Endodermal cell (in vitro differentiated cells): ENCODE measurements around the gene CEP112. TPM values are rescaled to one million over a fixed set of nuclear protein-coding genes. Genes with fewer than 3 reads are reported as not detected.

Source experiments
- DNase-seq: peaks from one replicate; pipeline ENCODE4 v3.0.0-alpha.2; 2017
- H3K27ac ChIP-seq: 2 replicates; pipeline ENCODE4 v1.5.1; 2013; ENCODE audit warnings: mild to moderate bottlenecking, low read depth, low read length, moderate library complexity
- H3K27me3 ChIP-seq: 2 replicates; pipeline ENCODE4 v1.6.1; 2013; ENCODE audit warnings: mild to moderate bottlenecking, low read length, moderate library complexity; ENCODE audit not compliant: insufficient read depth, control insufficient read depth, poor library complexity, severe bottlenecking
- H3K36me3 ChIP-seq: 2 replicates; pipeline ENCODE4 v1.7.0; 2013; ENCODE audit warnings: mild to moderate bottlenecking, low read length, moderate library complexity; ENCODE audit not compliant: control insufficient read depth, insufficient read depth
- H3K4me1 ChIP-seq: one replicate; pipeline ENCODE4 v1.7.0; 2013; ENCODE audit warnings: low read length; ENCODE audit not compliant: control insufficient read depth, insufficient read depth
- H3K4me3 ChIP-seq: 2 replicates; pipeline ENCODE4 v1.5.1; 2013; ENCODE audit warnings: mild to moderate bottlenecking, low read length, moderate library complexity
- H3K9ac ChIP-seq: 2 replicates; pipeline ENCODE4 v1.6.1; 2013; ENCODE audit warnings: mild to moderate bottlenecking, low read length, moderate library complexity; ENCODE audit not compliant: poor library complexity, severe bottlenecking; ENCODE audit errors: extremely low read depth
- H3K9me3 ChIP-seq: 2 replicates; pipeline ENCODE4 v1.6.1; 2013; ENCODE audit warnings: mild to moderate bottlenecking, low read length, moderate library complexity; ENCODE audit not compliant: control insufficient read depth
- H3K27ac Mint-ChIP-seq: 2 replicates; pipeline ENCODE4 v1.8.0; 2020; ENCODE audit warnings: mixed read lengths
- H3K27me3 Mint-ChIP-seq: 2 replicates; pipeline ENCODE4 v1.8.0; 2021; ENCODE audit warnings: mild to moderate bottlenecking, mixed read lengths; ENCODE audit not compliant: insufficient read depth
- H3K36me3 Mint-ChIP-seq: 2 replicates; pipeline ENCODE4 v1.8.0; 2020; ENCODE audit warnings: low read depth, mixed read lengths
- H3K4me1 Mint-ChIP-seq: 2 replicates; pipeline ENCODE4 v1.8.0; 2020; ENCODE audit warnings: mixed read lengths
- H3K4me3 Mint-ChIP-seq: 2 replicates; pipeline ENCODE4 v1.8.0; 2020; ENCODE audit warnings: mild to moderate bottlenecking, moderate library complexity, mixed read lengths
- H3K9me3 Mint-ChIP-seq: 2 replicates; pipeline ENCODE4 v1.8.0; 2020; ENCODE audit warnings: mild to moderate bottlenecking, mixed read lengths
- CTCF ChIP-seq: fragments of 200-600 bp; sonication (generic); conservative IDR thresholded peaks from 2 replicates; pipeline ENCODE4 v1.5.0; 2021; ENCODE audit warnings: antibody characterized with exemption, mild to moderate bottlenecking
- WGBS, 2 experiments: methylation state at CpG; one replicate each; pipeline versions ENCODE4 v1.1.5 to v1.1.7; 2013; ENCODE audit warnings: missing lambda C conversion rate in 2 of 2, mixed read lengths in 1 of 2; ENCODE audit not compliant: insufficient coverage in 1 of 2, insufficient read length in 1 of 2; 5-methylcytosine and 5-hydroxymethylcytosine counted together
- total RNA-seq, 2 donors: library from RNA; stranded (reverse); fragmentation: NEBNext Ultra II Directional in 1 of 2; extraction: Animal tissue kit (Norgen Biotek cat#: 25700) in 1 of 2; gene quantifications; 2 replicates in 1 of 2; 3 replicates in 1 of 2; pipeline ENCODE4 v1.2.1, GENCODE V29; 2021

CEP112 gene
- total RNA-seq, 2 donors from 2014 or later = 15.2 to 21.4 TPM

DNA sequence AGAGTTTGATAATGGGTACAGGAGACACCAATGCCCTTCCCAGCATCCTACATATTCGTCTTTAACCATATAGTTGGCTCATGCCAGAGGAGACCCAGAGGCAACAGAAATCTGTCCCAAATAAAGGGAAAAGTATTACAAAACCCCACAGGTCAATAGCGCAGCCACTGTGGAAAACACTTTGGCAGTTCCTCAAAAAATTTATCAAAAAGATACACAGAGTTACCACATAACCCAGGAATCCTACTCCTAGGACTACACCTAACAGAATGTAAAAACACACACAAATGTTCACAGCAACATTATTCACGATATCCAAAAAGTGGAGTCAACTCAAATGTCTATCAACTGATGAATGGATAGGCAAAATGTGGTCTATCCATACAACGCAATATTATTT, 135.8 kb downstream of the CEP112 start:
- Mint-ChIP-seq H3K4me3 (no peak overlapping the region), H3K36me3 (peaks cover 19% of the 10 kb centered on the region), H3K9me3 (no peaks in the 10 kb centered on the region), H3K4me1 (peaks cover 8% of the 10 kb centered on the region), H3K27me3 (no peaks in the 10 kb centered on the region), H3K27ac (no peak overlapping the region)
- TF ChIP-seq CTCF = no peak
- WGBS, 2 experiments = 90 to 94% methylated on average over 1 to 4 of the region's 4 CpGs
- Histone ChIP-seq H3K36me3 (peaks cover 12% of the 10 kb centered on the region), H3K9ac (no peak overlapping the region), H3K27ac (no peak overlapping the region), H3K4me1 (no peaks in the 10 kb centered on the region), H3K27me3 (no peaks in the 10 kb centered on the region), H3K4me3 (no peak overlapping the region), H3K9me3 (peaks cover 8% of the 10 kb centered on the region)
- DNase-seq = no peak

DNA sequence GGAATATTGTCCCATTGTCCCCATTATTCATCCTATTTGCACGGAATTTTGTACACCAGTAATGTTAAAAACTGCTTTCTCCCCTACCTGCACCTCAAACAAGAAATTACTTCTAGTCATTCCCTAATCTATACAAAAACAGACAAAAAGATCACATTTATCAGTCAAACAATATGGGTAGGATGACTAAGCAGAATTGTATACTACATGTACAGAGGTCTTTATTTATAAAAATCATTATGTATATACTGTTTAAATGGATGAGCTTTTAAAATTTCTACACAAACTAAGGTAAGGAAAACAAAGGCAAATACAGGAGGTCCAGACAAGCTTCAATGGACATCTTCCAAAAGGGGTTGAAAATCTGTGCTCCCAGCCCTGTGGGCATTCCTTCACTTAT, 137.7 kb downstream of the CEP112 start:
- DNase-seq = no peak
- peaks cover 29% of the 10 kb centered on the region for H3K36me3 Mint-ChIP-seq
- peaks cover 8% of the 10 kb centered on the region for H3K9me3 Mint-ChIP-seq
- Histone ChIP-seq H3K27me3 (no peaks in the 10 kb centered on the region), H3K36me3 (peaks cover 18% of the 10 kb centered on the region), H3K27ac (no peak overlapping the region), H3K4me1 (no peaks in the 10 kb centered on the region), H3K9me3 (peaks cover 14% of the 10 kb centered on the region), H3K4me3 (no peak overlapping the region), H3K9ac (no peak overlapping the region)
- H3K4me1 Mint-ChIP-seq = peaks cover 8% of the 10 kb centered on the region
- H3K27ac Mint-ChIP-seq = no peak overlapping the region
- WGBS, 2 experiments = 100% methylated on average over 1 of the region's 1 CpG; no CpG with 5 or more reads in 1 of the 2 experiments
- no peaks in the 10 kb centered on the region for H3K27me3 Mint-ChIP-seq
- no peak for TF ChIP-seq CTCF
- no peak overlapping the region for H3K4me3 Mint-ChIP-seq

GRCh38 chr17:66044083-66044482, 147.8 kb downstream of the CEP112 start:
- 83 to 84% methylated on average over 2 of the region's 2 CpGs for WGBS, 2 experiments
- H3K27me3 ChIP-seq = no peaks in the 10 kb centered on the region
- no peaks in the 10 kb centered on the region for H3K9me3 ChIP-seq
- no peaks in the 10 kb centered on the region for H3K9me3 Mint-ChIP-seq
- no peak overlapping the region for H3K4me3 ChIP-seq
- TF ChIP-seq CTCF = no peak
- H3K27ac Mint-ChIP-seq = no peak overlapping the region
- no peaks in the 10 kb centered on the region for H3K27me3 Mint-ChIP-seq
- no peak overlapping the region for H3K4me3 Mint-ChIP-seq
- H3K36me3 Mint-ChIP-seq = peaks cover 2% of the 10 kb centered on the region
- no peaks in the 10 kb centered on the region for H3K4me1 ChIP-seq
- no peak overlapping the region for H3K27ac ChIP-seq
- no peaks in the 10 kb centered on the region for H3K4me1 Mint-ChIP-seq
- no peak overlapping the region for H3K9ac ChIP-seq
- H3K36me3 ChIP-seq = no peaks in the 10 kb centered on the region
- DNase-seq = no peak
